ENCODE measurements around the gene SRRM3. TPM values are rescaled to one million over a fixed set of nuclear protein-coding genes. Genes with fewer than 3 reads are reported as not detected.
A peak's percentile ranks its signal among the peaks of the same experiment; 100 is the strongest.
"Not testable (repeated sequence)": the region's sequence is repeated elsewhere in the genome, so short reads cannot be mapped to it uniquely, and the experiment has no call there.

Gene SRRM3
- total RNA-seq, 1 donor from 2014 or later = 3.4 TPM

- Histone ChIP-seq H3K36me3 (peaks cover 16 to 24% of the 10 kb centered on the region in 2 donors), H3K27ac (peak overlapping the region in 1 of 2 donors; percentile 17), H3K4me3 (no peak overlapping the region), H3K9me3 (no peaks in the 10 kb centered on the region), H3K27me3 (no peaks in the 10 kb centered on the region), H3K4me1 (peaks cover 10 to 34% of the 10 kb centered on the region in 2 donors)
- intact Hi-C loops (cut with DNase I) = no loop called here
- DNase-seq (ENCODE audit: low spot score in 2 of 2) = no peak
- no peak for TF ChIP-seq CTCF (IDR thresholded peaks at IDR 0.05)
These were observed 130.4 kb downstream of the SRRM3 start for GRCh38 chr7:76332078-76332477.

GRCh38 chr7:76333511-76334101 is 131.9 kb downstream of the SRRM3 start:
- no peaks in the 10 kb centered on the region for H3K27me3 ChIP-seq
- H3K27ac ChIP-seq = peak overlapping the region; percentile 61 to 66
- H3K9me3 ChIP-seq = no peaks in the 10 kb centered on the region
- peaks cover 11 to 47% of the 10 kb centered on the region in 2 donors for H3K4me1 ChIP-seq
- H3K4me3 ChIP-seq = no peak overlapping the region
- intact Hi-C loops (cut with DNase I) = no loop called here
- peaks cover 9 to 14% of the 10 kb centered on the region in 2 donors for H3K36me3 ChIP-seq
- TF ChIP-seq CTCF (IDR thresholded peaks at IDR 0.05) = no peak
- DNase-seq (ENCODE audit: low spot score in 2 of 2) = peak in 1 of 2 donors; percentile 78

GRCh38 chr7:76334320-76334967 is 132.7 kb downstream of the SRRM3 start:
- H3K4me3 ChIP-seq = no peak overlapping the region
- H3K27ac ChIP-seq = peak overlapping the region in 1 of 2 donors; percentile 66
- peaks cover 14 to 54% of the 10 kb centered on the region in 2 donors for H3K4me1 ChIP-seq
- no peaks in the 10 kb centered on the region for H3K27me3 ChIP-seq
- DNase-seq (ENCODE audit: low spot score in 2 of 2) = no peak
- no peak for TF ChIP-seq CTCF (IDR thresholded peaks at IDR 0.05)
- H3K36me3 ChIP-seq = peaks cover 2 to 5% of the 10 kb centered on the region in 2 donors
- intact Hi-C loops (cut with DNase I) = no loop called here
- no peaks in the 10 kb centered on the region for H3K9me3 ChIP-seq

- H3K36me3 ChIP-seq; H3K9me3 ChIP-seq; H3K4me3 ChIP-seq; intact Hi-C loops (cut with DNase I); DNase-seq (ENCODE audit: low spot score in 2 of 2); H3K27me3 ChIP-seq; H3K27ac ChIP-seq: not testable (repeated sequence)
- H3K4me1 ChIP-seq = peaks cover 17 to 64% of the 10 kb centered on the region in 2 donors
These were observed 133.7 kb downstream of the SRRM3 start for GRCh38 chr7:76335417-76335816.

GRCh38 chr7:76336094-76336493 is 134.4 kb downstream of the SRRM3 start:
- no peaks in the 10 kb centered on the region for H3K9me3 ChIP-seq
- H3K27me3 ChIP-seq = no peaks in the 10 kb centered on the region
- no peak overlapping the region for H3K27ac ChIP-seq
- intact Hi-C loops (cut with DNase I) = no loop called here
- no peak for TF ChIP-seq CTCF (IDR thresholded peaks at IDR 0.05)
- DNase-seq (ENCODE audit: low spot score in 2 of 2) = no peak
- peaks cover 22 to 70% of the 10 kb centered on the region in 2 donors for H3K4me1 ChIP-seq
- no peak overlapping the region for H3K4me3 ChIP-seq
- H3K36me3 ChIP-seq = no peaks in the 10 kb centered on the region

Other genes with a start within 250 kb of the SRRM3 start
- 24.2 TPM for gene TMEM120A, start 207.3 kb upstream of the SRRM3 start, total RNA-seq
- gene STYXL1, start 153.9 kb upstream of the SRRM3 start, total RNA-seq = 0.96 TPM
- 63.5 TPM for gene MDH2, start 153.8 kb upstream of the SRRM3 start, total RNA-seq
- gene HSPB1, start 100.8 kb downstream of the SRRM3 start, total RNA-seq = 3,584 TPM
- gene YWHAG, start 157.1 kb downstream of the SRRM3 start, total RNA-seq = 83.0 TPM
- gene SSC4D, start 207.8 kb downstream of the SRRM3 start, total RNA-seq = not detected
- gene ZP3, start 223.1 kb downstream of the SRRM3 start, total RNA-seq = 1.1 TPM